HEK293T (cell line): ENCODE measurements around the gene ZNF227.
A peak's percentile ranks its signal among the peaks of the same experiment; 100 is the strongest.
"Not testable (repeated sequence)": the region's sequence is repeated elsewhere in the genome, so short reads cannot be mapped to it uniquely, and the experiment has no call there.

Experiments
- CTCF ChIA-PET: fragments of 350-600 bp; formaldehyde crosslinking; extraction: SDS; loops from one replicate; lab custom pipeline; 2021; ENCODE audit warnings: antibody characterized with exemption, inconsistent platforms; lab: Yijun Ruan, JAX
- POLR2A ChIA-PET: fragments of 350-600 bp; formaldehyde crosslinking; extraction: SDS; loops from one replicate; lab custom pipeline; 2020; ENCODE audit warnings: antibody characterized with exemption, inconsistent platforms; lab: Yijun Ruan, JAX
- DNase-seq: peaks from one replicate; pipeline ENCODE4 v3.0.0; 2012; ENCODE audit warnings: mixed read lengths; ENCODE audit errors: extremely low spot score
- ARNT ChIP-seq: fragments of 450-650 bp; IDR thresholded peaks from 2 replicates; pipeline ENCODE4 v1.6.1; 2017; ENCODE audit warnings: mild to moderate bottlenecking
- BHLHE40 ChIP-seq: fragments of 450-650 bp; IDR thresholded peaks from 2 replicates; pipeline ENCODE4 v1.6.1; 2016; ENCODE audit warnings: mild to moderate bottlenecking, moderate library complexity, borderline replicate concordance
- CTBP1 ChIP-seq: fragments of 450-650 bp; IDR thresholded peaks from 2 replicates; pipeline ENCODE4 v1.6.1; 2016; ENCODE audit warnings: borderline replicate concordance
- ELF4 ChIP-seq: fragments of 450-650 bp; IDR thresholded peaks from 2 replicates; pipeline ENCODE4 v1.6.1; 2017; ENCODE audit warnings: antibody characterized with exemption
- FOXA1 ChIP-seq: fragments of 450-650 bp; IDR thresholded peaks from 2 replicates; pipeline ENCODE4 v1.6.1; 2016; ENCODE audit warnings: mild to moderate bottlenecking
- FOXK2 ChIP-seq: fragments of 450-650 bp; IDR thresholded peaks from 2 replicates; pipeline ENCODE4 v1.6.1; 2016; ENCODE audit warnings: mild to moderate bottlenecking
- FOXM1 ChIP-seq: fragments of 450-650 bp; IDR thresholded peaks from 2 replicates; pipeline ENCODE4 v1.6.1; 2017; ENCODE audit warnings: mild to moderate bottlenecking, borderline replicate concordance
- HDGF ChIP-seq: fragments of 450-650 bp; IDR thresholded peaks from 2 replicates; pipeline ENCODE4 v1.6.1; 2017; ENCODE audit warnings: antibody characterized with exemption, borderline replicate concordance
- L3MBTL2 ChIP-seq: fragments of 450-650 bp; conservative IDR thresholded peaks from 2 replicates; pipeline ENCODE4 v1.6.1; 2016; ENCODE audit warnings: mild to moderate bottlenecking
- LEF1 ChIP-seq: fragments of 450-650 bp; IDR thresholded peaks from 2 replicates; pipeline ENCODE4 v1.6.1; 2017; ENCODE audit warnings: mild to moderate bottlenecking, borderline replicate concordance
- NFRKB ChIP-seq: fragments of 450-650 bp; IDR thresholded peaks from 2 replicates; pipeline ENCODE4 v1.6.1; 2016; ENCODE audit warnings: mild to moderate bottlenecking, moderate library complexity
- SP1 ChIP-seq: fragments of 450-650 bp; IDR thresholded peaks from 2 replicates; pipeline ENCODE4 v1.6.1; 2017
- SUZ12 ChIP-seq: fragments of 450-650 bp; IDR thresholded peaks from 2 replicates; pipeline ENCODE4 v1.6.1; 2016; ENCODE audit warnings: mild to moderate bottlenecking
- TARDBP ChIP-seq: fragments of 450-650 bp; IDR thresholded peaks from 2 replicates; pipeline ENCODE4 v1.6.1; 2016
- ZNF384 ChIP-seq: fragments of 450-650 bp; IDR thresholded peaks from 2 replicates; pipeline ENCODE4 v1.6.1; 2016
- TF ChIP-seq, protein P1 (sequence below): fragments of 450-650 bp; IDR thresholded peaks from 2 replicates; pipeline ENCODE4 v1.6.1; 2016

Gene ZNF227

DNA sequence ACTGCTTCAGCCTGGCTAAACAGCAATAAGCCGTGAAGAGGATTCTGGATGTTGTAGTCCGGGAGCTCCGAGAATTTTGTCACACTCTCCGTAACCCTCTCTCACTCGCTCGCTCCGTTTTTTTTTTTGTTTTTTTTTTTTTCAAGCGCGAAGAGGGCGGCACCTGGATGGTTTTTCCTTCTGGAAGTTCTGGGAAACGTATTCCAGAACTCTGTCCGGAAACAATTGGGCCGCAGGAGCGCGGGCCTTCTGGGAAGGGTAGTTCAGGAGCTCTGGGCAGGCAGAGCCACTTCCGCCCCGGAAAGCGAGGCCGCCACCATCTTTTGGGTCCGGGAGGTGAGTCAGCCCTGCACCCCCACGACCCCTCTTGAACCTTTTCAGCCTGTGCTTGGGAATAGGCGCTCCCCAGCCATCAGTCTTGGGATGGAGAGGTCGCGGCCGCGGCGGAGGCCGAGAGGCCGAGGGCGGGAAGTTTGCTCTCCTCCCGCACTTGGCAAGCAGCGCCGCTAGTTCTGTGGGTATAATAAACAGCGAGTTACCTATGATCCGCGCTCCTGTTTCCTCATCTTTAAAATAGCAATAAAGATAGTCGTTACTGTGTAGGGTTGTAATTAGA lies at the start of gene ZNF227:
Gene ZNF227, plus strand, starts transcription at position 283 of the 616 bp plus-strand sequence. CDS start 5,261 bp downstream, outside the sequence.
- peak; percentile 79 for DNase-seq
- TF ChIP-seq HDGF: no peak
- TF ChIP-seq, protein P1, sequence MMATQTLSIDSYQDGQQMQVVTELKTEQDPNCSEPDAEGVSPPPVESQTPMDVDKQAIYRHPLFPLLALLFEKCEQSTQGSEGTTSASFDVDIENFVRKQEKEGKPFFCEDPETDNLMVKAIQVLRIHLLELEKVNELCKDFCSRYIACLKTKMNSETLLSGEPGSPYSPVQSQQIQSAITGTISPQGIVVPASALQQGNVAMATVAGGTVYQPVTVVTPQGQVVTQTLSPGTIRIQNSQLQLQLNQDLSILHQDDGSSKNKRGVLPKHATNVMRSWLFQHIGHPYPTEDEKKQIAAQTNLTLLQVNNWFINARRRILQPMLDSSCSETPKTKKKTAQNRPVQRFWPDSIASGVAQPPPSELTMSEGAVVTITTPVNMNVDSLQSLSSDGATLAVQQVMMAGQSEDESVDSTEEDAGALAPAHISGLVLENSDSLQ: no peak
- no peak for TF ChIP-seq BHLHE40
- TF ChIP-seq CTBP1: no peak
- TF ChIP-seq TARDBP: no peak
- 0 out of 2 replicates have a peak, but pooled peaks have one; percentile 22 for TF ChIP-seq L3MBTL2
- TF ChIP-seq SP1: no peak
- TF ChIP-seq ZNF384: peak; percentile 98
- peak; percentile 55; the same call in 1 of the 2 replicates for TF ChIP-seq ARNT
- TF ChIP-seq LEF1: no peak
- ChIA-PET CTCF (no interaction called here), POLR2A (interaction anchor here (0.6 to 1.7 kb wide), 4 partner anchors 47 to 288 kb away, joined by 3 to 10 read pairs (median 3); partner anchors contain the start of genes ZNF180, ZNF226 and ZNF235)

DNA sequence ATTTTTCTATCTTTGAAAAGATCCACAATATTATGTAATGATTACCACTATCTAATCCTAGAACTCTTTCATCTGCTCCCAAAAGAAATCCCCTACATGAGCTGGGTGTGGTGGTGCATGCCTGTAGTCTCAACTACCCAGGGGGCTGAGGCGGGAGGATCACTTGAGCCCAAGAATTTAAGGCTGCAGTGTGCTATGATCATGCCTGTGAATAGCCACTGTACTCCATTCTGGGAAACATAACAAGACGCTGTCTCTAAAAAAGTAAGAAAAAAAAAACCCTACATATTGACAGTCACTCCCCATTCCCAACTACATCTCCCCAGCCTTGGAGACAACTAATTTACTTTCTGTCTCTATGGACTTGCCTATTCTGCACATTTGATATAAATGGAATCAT lies 48.5 kb upstream of the ZNF227 start:
- CTCF ChIA-PET: no interaction called here
- DNase-seq: no peak
- TF ChIP-seq ARNT: no peak
- no peak for TF ChIP-seq LEF1
- TF ChIP-seq, protein P1: no peak
- no peak for TF ChIP-seq NFRKB
- TF ChIP-seq ZNF384: no peak
- TF ChIP-seq SUZ12: no peak
- no peak for TF ChIP-seq FOXA1
- TF ChIP-seq SP1: no peak
- TF ChIP-seq BHLHE40: no peak
- no peak for TF ChIP-seq ELF4
- TF ChIP-seq CTBP1: no peak
- TF ChIP-seq L3MBTL2: no peak
- TF ChIP-seq FOXM1: no peak
- no peak for TF ChIP-seq TARDBP
- no peak for TF ChIP-seq FOXK2
- no peak for TF ChIP-seq HDGF
- POLR2A ChIA-PET: interaction anchor here (1.2 to 1.8 kb wide), 2 partner anchors 71 to 142 kb away, joined by 4 read pairs; partner anchors contain the start of gene ZNF235

DNA sequence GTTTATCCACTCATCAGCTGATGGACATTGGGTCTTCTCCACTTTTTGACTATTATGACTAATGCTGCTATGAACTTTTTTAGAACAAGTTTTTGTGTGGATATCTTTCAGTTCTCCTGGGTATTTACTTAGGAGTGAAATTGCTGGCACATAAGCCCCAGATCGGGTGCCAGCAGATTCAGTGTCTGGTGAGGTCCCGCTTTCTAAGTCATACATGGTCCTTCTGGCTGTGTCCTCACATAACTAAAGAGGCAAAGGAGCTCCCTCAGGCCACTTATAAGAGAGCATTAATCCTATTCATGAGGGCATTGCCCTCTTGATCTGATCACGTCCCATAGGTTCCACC lies 48.0 kb upstream of the ZNF227 start:
- TF ChIP-seq SP1: no peak
- TF ChIP-seq BHLHE40: no peak
- TF ChIP-seq NFRKB: no peak
- TF ChIP-seq ZNF384: no peak
- TF ChIP-seq FOXA1: no peak
- TF ChIP-seq FOXK2: no peak
- TF ChIP-seq ELF4: no peak
- no peak for TF ChIP-seq CTBP1
- TF ChIP-seq, protein P1: no peak
- no peak for TF ChIP-seq HDGF
- TF ChIP-seq LEF1: no peak
- TF ChIP-seq FOXM1: no peak
- no peak for TF ChIP-seq SUZ12
- TF ChIP-seq TARDBP: no peak
- no peak for TF ChIP-seq ARNT
- no peak; the same call in 1 of the 2 replicates for TF ChIP-seq L3MBTL2
- ChIA-PET CTCF (no interaction called here), POLR2A (interaction anchor here (1.0 to 2.5 kb wide), 8 partner anchors 43 to 336 kb away, joined by 4 to 10 read pairs (median 8); partner anchors contain the start of genes ZNF180, ZNF221, ZNF224 and ZNF225)
- DNase-seq: no peak

DNA sequence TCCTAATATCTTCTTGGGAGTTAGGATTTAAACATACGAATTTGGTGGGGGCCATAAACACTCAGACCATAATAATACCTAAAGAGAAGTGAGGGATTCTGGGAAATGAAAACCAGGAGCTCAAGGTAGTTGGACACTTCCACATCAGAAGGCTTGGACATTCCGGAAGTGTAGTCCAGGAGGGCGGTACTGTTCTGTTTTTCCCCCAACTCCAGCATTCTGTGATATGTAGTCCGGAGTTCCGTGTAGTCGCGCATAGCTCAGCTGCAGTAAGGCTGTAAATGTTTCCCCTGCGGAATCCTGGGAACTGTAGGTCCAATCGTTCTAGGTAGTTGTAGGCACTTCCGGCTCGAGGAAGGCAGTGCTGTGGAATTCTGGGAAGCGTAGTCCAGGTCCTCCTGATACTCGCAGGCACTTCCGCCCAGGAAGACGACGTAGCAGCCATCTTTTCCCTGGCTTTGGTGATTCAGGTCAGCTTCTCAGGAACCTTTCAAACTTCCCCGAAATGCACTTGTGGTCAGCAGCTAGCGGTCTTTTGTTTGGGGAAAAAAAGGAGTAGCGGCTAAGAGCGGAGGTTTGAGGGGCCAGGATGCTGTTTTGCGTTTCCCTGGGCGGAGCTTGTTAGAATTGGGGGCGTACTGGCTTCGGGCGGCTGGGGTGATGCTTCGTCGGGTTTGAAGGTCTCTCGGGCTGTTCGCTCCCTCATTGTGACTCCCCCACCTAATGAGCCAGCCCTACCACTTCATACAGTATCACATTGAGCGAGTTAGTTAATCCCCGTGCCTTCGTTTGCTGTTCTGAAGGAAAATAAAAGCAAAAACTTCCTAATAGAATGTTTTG lies 47.4 kb upstream of the ZNF227 start, which contains the start of gene ZNF226:
Gene ZNF226, plus strand, starts transcription at position 428 of the 840 bp plus-strand sequence. CDS start 4,981 bp downstream, outside the sequence.
- TF ChIP-seq ELF4 (peak; percentile 88), ARNT (no peak), CTBP1 (no peak), NFRKB (no peak), FOXK2 (no peak), FOXM1 (no peak), FOXA1 (no peak), BHLHE40 (no peak), SUZ12 (0 out of 2 replicates have a peak, but pooled peaks have one; percentile 38), ZNF384 (no peak), SP1 (no peak), LEF1 (no peak), L3MBTL2 (0 out of 2 replicates have a peak, but pooled peaks have one; percentile 17), TARDBP (no peak), HDGF (no peak)
- TF ChIP-seq, protein P1: no peak
- CTCF ChIA-PET: no interaction called here
- DNase-seq: peak; percentile 89
- POLR2A ChIA-PET: interaction anchor here (1.0 to 2.5 kb wide), 8 partner anchors 42 to 335 kb away, joined by 4 to 10 read pairs (median 8); partner anchors contain the start of genes ZNF180, ZNF221, ZNF224 and ZNF225

DNA sequence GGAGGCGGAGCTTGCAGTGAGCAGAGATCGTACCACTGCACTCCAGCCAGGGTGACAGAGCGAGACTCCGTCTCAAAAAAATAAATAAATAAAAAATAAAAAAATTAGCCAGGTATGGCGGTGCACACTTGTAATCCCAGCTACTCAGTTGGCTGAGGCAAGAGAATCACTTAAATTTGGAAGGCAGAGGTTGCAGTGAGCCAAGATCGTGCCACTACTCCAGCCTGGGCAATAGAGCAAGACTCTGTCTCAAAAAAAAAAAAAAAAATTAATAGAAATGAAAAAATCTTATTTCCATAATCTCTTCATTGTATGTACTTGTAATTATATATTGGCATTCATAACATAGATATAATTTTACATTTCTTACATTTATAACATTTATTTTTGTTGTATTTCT lies 41.7 kb upstream of the ZNF227 start:
- CTCF ChIA-PET, POLR2A ChIA-PET, DNase-seq: not testable (repeated sequence)
